HG03460 (cell line): ENCODE data around the gene MYL5.
"Not testable (repeated sequence)": the region's sequence is repeated elsewhere in the genome, so short reads cannot be mapped to it uniquely, and the experiment has no call there.

Experiments used
- ATAC-seq: cut with Tn5 transposase; IDR thresholded peaks from one replicate; pipeline ENCODE4 v1.9.1; 2021; ENCODE audit not compliant: unreplicated experiment

The MYL5 gene

DNA sequence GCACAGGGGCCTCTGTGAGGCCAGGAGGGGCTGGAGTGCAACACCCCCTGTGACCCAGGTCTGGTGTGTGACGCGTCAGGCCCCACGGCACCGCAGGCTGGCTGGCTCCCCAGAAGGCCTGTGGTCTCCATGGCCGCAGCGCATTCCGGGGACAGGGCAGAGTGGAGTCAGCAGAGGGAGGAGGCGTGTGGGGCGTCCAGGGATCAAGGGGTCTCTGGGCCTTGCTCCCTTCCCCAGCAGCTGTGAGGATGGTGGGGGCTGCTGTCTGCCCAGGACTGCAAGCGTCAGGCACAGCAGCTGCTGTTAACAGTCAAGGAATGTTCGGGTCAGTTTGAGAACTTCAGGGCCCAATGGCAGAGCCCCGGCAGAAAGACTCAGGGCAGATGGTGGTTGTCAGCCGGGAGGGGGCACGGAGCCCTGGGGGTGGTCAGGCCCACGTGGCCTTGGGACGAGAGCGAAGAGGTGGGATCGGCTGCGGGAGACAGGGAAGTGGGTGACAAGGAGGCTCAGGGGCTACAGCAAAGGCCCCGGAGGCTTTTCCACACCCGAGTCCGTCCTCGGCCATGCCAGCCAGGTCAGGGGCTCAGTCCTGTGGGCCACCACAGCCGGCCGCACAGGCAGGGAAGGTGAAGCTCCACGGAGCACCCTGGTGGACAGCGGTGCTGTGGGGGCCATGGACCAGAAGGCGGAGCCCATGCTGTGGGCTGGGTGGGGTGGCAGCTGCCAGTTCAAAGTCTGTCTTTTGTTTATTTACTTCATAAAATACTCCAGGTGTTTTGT, 49.6 kb downstream of the MYL5 start:
- no peak for ATAC-seq

DNA sequence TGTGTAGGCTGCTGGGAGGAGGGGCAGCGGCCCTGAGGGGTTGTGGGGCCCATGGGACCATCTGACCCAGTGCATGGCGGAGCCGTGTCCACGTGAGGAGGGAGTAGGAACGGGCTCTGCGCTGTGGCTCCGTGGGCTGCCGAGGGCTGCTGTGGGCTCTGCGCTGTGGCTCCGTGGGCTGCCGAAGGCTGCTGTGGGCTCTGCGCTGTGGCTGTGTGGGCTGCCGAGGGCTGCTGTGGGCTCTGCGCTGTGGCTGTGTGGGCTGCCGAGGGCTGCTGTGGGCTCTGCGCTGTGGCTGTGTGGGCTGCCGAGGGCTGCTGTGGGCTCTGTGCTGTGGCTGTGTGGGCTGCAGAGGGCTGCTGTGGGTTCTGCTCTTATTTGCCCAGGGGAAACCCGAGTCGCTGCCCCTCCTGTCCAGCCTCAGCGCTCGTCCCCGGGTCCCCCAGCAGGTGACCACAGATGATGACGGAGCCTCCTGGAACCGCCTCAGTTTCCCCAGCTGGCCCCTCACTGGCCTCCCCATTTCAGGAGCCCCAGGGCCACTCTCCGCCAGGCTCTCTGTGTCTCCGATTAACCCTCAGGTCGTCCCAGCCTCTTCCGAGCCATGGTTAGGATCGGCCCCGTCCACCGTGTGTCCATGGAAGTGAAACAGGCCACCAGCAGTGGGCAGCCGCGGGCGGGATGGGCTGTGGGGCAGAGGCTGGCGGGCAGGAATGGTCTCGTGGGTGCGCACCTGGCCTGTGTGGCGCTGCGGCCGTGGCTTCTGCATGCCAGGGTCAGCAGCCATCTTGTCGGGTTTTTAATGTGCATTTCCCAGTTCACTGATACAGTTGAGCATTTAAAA, 51.3 kb downstream of the MYL5 start:
- ATAC-seq: no peak

DNA sequence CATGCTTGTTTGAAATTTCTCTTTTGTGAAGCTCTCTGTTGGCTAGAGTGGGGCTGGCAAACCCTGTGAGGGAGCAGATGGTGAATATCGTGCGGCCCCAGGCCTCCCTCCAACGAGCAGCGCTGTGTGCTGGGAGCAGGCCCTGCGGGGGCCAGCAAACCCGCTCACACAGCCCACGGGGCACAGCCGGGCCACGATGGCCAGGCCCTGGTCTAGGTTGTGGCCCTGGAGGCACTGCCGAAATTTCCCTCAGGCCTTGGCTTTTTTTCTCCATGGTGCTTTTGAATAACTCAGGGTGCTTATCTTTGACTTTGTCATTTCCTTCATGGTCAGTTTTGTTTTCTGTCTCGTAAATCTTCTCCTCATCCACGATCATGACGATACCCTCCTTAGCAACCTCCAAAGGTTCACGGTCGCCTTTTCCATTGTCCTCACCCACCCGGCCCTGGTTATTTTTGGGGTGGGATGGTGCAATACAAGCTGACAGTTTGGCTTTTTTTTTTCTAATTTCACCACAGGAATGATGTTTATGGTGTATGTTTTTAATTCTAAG, 52.0 kb downstream of the MYL5 start:
- ATAC-seq: no peak

DNA sequence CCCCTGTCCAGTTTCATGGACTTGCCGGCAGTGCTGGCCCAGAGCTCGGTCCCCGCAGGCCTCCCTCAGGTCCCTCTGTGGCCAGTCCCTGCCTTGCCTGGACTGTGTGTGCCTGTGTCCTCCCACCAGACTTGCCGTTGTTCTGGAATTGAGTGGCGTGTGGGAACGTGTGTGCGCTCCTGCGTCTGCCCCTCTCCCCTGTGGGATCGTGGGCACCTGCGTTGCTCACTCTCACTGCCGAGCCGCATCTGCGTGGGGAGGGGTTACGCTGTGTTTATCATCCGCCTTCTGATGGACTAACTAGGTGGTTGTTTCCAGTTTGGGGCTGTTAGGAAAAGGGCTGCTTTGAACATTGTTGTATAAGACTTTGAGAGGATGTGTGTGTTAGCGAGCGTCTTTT, 52.5 kb downstream of the MYL5 start:
- ATAC-seq: no peak

DNA sequence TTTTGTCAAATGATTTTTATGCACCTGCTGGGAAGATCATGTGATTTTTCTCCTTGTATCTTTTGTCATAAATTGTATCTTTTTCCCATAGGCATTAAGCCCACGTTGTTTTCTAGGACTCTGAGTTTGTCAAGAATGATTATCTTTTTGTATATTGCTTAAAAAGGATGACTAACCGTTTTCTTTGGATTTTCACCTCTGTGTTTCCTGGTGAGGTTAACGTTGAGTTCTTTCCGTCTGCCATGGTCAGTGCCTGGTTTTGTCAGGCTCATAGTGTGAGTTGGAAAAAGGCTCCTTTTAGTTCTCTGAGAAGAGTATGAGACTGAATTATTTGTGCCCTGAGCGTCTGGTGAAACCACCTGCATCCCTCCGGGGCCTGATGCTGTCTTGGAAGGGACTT, 53.2 kb downstream of the MYL5 start:
- no peak for ATAC-seq

DNA sequence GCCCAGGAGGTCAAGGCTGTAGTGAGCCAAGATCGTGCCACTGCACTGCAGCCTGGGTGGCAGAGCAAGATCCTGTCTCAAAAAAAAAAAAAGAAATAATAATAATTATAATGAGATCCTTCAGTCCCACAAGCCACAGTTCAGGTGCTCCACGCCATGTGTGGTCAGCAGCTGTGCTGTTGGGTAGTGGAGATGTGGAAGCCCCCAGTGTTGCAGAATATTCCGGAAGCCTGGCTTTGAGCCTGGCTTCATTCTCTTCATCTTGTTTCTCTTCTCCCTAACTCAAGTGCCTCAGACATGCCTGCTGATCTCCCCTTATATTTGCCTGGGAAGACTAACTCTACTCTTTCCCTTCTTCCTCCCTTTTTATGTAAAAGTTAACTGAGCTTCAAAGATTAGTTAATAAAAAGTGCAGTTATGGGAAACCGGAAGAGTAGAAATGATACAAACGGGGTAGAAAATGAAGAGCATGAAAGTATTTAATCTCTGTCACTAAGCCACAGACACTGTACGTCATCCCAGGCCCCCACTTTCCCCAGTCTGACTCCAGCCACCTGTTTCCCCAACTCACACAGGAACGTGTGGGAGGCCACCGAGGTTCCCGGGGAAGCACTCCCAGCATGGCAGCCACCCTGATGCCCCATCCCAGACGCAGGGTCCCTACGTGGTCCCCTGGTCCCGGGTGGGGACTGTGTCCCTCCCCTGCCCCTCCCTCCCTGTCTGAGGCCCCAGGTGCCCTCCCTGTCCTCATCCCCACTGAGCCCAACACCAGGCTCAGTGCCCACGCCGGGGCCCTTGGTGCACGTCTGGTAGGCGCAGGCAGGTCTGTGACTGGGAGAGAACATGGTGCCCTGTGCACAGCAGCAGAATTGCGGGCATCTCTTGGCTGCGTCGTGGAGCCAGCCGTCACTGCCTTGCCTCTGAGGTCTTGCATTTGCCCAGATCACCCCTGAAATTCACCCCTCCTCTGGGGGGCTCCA, 55.3 kb downstream of the MYL5 start:
- ATAC-seq: no peak

DNA sequence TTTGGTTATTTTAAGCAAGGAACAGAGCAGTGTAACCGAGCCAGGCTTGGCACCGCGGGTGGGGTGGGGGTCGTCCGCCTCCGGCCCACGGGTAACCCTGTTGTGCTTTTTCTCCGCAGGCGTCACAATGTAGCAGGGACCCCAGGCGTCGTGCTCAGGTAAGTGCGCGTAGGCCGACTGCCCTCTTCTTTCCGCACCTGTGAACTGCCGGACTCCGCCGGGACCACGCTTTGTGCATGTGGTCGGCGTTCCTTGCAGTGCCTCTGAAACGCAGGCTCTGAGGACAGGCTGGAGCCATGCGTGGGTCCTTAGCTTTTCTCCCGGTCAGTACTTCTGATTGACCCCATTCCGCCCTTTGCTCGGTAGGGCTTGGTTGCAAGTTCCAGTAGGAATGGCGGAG, 56.2 kb downstream of the MYL5 start:
- ATAC-seq: no peak

DNA sequence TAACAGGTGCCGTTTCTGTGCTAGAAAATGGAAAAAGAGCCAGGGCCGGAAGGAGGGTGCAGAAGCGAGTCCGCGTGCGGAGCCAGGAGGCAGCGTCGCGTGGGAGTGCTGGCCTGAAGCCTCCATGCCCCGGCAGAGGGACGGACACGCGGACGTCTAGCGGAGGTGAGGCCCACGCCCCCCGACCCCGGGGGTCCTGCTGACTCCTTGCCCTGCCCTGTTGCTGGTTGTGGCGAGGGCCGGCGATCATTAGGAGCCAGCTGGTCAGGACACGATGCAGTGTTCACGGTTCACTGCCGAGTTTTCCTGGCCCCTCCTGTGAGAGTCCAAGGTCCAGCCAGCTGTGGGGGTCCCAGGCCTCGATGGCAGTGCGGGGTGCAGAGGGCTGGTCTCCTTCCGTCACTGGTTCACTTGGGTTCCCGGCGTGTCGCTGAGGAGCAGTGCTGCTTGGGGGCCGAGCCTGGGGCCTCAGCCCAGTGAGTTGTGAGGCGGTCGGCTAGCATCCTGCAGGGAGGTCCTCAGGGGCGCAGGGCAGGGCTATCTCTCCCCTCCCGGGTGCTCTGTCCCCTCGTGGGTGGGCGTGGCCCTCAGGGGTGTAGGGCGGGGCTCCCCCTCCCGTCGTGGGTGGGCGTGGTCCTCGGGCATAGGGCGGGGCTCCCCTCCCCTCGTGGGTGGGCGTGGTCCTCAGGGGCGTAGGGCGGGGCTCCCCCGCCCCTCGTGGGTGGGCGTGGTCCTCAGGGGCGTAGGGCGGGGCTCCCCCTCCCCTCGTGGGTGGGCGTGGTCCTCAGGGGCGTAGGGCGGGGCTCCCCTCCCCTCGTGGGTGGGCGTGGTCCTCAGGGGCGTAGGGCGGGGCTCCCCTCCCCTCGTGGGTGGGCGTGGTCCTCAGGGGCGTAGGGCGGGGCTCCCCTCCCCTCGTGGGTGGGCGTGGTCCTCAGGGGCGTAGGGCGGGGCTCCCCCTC, 56.9 kb downstream of the MYL5 start:
- not testable (repeated sequence) for ATAC-seq
